NCI-H1694 (cell line): Measurements from ENCODE around the gene STON2.

Source experiments
- DNase-seq: peaks from one replicate; lab custom pipeline; 2025; lab: John Stamatoyannopoulos, UW

The STON2 gene

DNA sequence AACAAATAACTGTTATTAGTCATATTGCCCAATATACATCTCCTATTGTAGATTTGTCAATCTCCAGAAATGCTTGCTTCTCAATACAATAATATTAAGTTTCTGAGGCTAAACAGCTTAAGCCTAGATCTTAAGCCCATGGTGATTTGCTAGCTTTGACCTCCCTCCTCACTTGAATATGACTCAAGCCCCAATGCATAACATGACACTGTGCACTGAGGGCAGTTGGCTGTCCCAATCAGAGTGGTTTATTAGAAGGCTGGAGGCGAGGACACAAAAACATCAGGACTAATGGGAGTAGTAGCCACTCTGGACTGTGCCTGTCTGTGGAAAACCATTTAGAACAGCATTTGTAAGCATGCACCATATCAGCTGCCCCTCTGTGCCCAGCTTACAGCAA, 98.3 kb downstream of the STON2 start:
- DNase-seq: no peak

DNA sequence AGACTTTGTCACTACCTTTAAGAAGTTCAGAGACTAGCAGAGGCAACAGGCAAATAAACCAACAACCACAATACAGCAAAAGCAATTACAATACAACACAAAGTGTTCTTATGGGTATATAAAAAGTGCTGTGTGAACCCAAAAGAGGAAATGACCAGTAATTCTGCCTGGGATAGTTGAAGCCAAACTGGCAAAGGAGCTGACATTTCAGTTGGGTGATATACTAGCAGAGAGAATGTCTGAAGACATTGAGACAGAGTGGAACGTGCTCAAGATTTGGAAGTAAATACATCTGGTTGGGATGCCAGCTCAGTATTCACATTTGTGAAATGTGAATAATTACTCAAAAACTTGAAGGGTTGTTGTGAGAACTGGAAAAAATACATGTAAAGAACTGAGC, 98.8 kb downstream of the STON2 start:
- DNase-seq: no peak

DNA sequence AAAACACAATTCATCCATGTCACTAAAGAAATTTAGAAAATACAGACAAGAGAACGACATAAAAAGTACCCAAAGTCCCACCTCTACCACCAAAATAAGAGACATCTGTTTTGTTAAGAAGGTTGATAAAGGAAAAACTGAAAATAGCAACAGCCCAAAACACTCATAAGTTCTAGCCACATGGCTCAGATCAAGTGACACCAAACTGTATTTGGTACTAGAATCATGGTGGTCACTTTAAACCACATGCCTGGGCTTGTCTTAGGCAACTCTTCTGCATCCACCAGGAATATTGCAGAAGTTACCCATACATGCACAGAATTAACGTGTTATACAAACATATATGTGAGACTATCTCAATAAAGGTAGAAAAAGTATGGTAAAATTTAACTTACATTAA, 101.2 kb downstream of the STON2 start:
- no peak for DNase-seq

DNA sequence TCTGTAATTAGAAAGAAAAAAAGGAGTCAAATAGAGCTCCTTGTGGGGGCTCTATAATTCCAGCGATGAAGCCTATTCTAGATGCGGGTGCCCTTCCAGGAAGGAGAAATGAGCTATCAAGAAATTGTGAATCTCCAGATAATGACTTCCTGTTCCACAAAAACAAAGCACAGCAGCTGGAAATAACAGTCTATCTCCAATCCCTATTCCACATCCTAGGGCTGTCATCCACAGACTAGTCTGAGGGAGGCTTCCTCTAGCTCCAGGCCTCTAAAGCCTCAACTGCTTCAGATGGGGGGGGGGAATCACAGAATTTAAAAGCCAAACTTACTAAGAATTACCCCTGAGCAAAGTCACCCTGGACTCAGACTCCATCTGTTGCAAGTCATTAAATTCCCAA, 102.0 kb downstream of the STON2 start:
- no peak for DNase-seq

DNA sequence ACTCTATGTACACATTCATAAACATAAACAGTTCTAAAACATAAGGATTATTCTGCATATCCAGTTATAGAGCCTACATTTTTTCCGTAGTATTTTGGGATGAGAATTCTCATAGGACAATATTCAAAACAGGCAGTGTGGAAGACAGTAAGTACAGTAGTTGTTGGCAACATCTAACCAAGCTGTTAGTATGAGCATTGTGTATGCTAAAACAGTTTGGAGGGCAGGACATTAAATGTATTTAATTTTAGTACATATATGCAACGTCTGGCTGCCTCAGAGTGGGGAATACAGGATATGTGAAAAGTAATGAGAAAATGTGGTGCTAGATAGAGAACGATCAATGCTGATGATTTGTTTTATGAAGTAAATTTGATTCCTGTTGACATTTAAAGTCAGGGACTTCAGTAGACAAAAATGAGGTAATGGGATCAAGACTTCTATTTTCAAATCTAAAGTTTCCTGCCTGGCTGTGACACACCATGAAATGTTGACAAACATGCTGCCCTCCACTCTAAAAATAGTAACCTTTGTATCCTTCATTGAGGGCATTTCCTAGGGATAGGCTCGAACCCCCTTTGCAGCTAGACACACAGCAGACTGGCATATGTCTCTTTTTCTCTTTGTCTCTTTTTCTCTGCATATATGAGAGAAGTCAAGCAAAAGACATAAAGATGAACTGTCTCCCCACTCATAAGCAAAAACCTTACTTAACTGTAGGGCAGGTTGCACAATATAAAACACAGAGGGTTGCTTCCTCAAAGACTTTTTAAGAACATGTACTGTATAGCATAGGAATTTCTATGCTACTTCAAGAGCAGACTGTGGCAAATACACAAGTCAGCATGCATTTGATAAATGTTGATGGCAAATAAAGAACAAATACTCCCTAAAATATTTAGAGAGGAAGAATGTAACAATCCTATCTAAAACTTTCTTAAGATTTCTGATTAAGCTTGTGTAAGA, 103.9 kb downstream of the STON2 start:
- DNase-seq: no peak

DNA sequence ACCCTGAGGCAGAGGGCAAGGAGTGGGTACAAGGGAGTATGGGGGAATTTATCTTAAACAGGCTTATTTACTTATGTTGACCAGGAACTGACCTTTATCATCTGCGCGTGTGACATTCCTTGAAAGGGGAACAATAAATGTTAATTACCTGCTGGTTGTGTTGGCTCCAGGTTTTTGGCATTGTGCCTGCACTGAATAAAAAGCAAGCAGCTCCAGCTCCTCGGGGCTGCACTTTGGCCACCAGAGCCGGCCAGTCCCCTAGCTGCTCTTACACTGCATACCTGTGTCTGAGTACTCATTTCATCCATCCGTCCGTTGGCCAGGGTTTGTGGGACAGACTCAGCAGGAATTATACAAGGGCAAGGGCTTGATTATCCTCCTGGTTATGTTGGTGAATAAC, 110.6 kb downstream of the STON2 start:
- no peak for DNase-seq

DNA sequence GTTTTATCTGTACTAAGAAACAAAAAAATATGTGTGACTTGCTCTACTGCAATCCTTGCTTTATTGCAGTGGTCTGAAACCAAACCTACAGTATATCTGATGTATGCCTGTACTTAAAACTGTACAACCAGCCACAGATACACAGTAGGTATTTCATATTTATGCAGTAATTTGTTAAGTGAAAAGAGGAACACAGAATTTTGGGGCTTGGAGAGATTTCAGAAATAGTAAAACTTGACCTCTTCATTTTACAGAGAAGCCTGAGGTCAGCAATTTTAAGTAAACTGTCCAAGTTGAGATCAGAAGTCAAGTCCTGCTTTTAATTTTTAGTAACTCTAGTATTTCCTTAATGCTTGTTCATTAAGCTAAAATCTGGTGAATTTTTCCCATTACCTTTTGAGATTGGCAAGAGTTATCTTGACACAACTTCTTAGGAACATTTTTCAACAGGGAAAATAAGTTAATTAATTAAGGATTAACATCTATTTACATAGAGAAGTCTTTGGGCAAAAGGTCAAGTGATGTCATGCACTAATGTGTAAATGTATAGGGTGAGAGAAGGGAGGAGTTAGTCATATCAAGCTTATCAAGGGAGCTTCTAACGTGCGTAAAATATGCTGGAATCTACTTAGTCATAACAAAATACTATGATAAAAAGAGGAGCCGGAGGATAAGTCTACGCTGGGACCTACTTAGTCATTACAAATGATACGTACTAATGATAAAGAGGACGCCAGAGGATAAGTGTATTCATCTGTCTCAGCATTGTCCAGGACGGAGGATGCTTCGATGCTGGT, 113.4 kb downstream of the STON2 start:
- no peak for DNase-seq

DNA sequence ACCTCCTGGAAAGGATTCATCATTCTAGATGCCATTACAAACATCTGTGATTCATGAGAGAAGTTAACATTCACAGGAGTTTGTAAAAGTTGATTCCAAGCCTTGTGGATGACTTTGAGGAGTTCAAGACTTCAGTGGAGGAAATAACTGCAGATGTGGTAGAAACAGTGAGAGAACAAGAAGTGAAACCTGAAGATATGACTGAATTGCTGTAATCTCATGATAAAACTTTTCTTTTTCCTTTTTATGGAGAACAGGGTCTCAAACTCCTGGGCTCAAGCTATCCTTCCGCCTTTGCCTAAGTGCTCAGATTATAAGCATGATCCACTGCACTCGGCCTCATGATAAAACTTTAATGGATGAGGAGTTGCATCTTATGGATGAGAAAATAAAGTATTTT, 114.9 kb downstream of the STON2 start:
- DNase-seq: no peak

DNA sequence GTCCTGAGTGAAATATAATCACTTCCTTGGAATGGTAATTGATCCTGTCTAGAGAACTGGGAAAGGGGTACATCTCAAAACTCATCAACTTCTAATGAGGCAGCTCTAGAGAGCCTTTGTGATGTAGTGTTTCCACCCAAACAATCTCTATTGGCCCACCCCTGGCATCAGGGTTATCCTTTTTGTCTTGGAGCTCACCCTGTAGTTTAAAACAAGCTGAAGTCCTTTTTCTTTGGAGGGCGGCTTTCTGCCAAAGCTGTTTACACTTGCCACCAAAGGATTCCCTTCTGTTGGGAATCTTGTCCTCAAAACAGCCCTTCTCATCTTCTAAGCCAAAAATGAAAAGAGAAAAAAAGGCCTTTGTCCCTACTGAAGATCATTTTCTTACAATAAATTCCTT, 118.8 kb downstream of the STON2 start:
- DNase-seq: no peak

DNA sequence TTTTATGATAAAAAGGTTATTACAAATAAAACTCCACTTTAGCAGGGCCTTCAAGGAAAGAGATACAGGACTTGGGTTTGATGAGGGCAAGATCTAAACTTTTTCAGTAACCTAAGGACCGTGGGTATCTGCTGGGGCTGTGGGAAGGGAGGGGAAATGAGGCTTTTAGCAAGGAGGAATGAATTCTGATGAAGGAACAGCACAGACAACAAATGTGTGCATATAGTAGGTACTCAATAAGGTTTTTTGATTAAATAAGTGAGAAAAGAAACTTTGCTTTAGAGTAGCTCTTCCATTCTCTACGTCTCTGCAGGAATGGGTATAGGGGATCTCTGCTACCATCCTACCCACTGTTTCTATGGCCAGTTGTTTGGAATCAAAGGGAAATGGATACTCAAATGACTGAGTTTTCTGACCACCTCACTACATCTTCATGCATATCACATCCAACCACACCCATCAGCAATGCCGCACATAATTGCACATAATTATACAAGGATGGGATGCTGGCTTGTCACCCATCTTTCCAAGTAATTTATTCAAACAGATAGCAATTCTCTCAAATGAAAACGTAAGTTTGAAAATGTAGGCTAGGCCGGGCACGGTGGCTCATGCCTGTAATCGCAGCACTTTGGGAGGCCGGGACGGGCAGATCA, 119.9 kb downstream of the STON2 start:
- DNase-seq: no peak

DNA sequence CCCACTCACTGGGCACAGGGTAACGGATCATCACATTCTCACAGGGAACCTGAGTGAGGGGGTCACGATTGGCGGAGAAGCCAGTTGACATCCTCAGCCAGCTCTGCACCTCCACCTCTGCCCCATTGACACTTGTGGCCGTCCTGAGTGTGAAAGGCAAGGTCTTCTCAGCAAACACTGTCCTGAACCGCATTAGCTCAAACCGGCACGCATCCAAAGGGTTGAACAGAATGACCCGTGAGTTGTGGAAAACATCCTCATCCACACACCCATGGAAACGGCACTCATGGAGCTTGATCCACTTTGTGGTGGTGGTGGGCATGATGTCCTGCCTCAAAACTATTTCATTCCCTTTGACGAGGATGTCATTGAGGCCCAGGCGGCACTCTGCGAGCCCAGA, 123.0 kb downstream of the STON2 start:
- DNase-seq: no peak

DNA sequence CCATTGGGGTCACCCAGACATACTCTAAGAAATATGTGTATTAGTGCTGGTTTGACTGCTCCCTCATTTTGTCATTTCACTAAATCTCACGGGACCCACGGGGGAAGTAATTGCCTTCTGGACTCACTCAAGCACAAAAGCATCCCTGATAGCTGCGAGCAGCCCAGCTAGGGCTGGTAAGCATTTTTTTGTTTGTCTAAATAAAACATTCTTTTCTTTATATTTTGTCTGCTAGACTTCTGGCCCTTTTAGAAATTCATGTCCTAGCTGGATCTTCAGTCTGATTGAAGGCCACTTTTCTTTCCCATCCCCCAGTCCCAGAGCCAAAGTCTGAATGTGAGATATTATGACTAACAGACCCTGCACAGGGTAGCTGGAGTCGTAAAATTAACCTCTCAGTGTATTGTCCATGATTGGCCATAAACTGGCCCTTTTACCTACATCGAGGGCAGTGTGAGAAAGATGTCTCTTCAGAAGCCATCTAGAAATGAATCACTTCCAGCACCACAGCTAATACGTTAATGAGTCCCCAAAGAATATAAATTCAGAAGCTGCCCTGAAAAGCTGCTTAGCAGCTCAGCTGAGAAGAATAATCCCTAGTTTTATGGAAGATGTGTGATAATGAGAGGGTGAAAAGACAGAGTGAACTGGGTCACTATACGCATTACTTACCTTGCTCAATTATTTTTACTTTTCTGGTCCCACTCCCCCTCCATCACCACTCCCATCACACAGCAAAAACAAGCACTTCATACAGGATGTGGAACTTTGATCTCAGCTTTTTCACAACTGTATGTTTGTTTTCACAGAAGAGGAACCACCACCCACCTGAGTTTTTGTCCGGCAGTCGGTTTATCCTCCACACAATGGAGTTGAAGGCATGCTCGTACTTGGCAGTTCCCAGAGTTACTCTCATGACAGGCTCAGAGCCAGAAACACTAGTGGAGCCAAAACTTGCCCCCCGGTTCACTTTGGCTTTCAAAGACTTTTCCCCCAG, 123.8 kb downstream of the STON2 start:
- peak; percentile 79 for DNase-seq

DNA sequence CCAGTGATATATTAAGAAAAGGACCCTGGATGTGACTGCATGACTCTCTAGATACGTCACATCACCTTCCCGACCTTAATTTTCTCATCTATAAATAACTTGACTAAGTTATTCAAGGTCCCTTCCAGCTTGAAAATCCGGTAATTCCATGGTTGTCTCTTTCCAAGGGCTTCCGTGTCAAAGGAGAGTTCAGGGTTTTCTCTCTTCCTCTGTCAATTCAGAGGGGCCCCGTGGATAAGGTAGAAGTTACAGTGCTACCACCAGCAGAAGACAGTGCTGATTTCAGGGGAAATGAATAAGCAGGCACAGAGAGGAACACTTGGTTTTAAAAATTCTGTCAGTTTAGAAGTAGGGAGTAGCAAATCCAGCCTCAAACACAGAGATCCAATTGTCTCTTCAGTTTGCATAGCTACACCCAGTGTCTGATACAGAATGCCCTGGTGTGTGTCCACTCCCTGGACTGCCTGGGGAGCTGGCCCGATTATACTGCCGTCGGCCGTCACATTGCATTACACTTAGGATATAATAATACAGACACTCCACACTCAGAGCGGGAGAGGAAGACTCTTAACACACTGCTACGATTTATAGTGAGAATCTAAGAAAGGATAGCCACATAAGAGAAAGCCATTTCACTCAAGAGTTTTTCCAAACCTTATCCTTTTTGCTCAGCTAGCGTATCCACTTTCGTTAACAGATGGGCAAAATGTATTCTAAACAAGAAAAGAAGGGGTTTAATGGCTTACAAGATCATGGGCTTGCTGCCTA, 124.6 kb downstream of the STON2 start:
- DNase-seq: no peak

DNA sequence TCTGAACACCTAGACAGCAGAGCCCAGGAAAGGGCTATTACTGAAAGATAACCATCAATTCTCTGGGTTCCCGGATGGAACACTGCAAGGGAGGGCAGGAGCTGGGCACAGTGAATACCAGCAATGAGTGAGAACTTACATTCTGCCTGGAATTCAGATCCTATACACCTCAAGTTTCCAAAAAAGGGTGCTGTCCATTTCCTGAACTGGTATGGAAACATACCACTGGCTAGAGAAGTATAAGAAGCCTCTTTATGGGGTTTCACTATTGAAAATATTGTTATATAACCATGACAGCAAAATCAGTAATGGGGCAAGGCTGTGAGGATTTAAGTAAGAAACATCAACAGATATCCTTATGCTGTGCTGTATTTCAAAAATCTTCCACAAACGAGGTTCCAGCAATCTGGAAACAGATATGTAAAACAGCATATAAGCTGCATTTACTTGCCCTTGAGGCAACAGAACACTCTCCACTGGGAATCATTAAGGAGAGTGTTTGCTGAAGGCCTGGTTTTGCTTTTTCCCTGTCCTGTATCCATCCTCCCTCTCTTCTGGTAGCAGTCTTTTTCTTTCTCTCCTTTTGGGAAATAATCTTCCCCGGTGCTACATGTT, 126.1 kb downstream of the STON2 start:
- no peak for DNase-seq

DNA sequence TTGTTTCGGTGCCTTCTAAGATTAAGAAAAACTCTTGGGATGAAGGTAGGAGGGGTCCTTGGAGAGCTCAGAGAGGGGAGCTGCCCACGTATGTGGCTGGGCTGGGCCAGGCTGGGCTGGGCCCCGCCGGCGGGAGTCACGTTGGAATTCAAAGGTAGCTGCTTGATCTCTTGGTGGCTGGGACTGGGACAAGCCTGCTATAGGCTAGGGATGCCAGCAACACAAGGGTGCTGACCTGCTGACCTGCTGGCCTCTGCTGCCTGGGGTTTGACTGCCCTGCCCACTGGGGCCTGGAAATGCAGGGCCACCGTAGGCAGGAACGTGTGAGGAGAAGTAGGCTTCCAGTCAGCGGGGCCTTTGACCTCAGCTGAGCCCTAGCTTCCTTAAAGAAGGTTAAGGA, 126.6 kb downstream of the STON2 start:
- DNase-seq: no peak

DNA sequence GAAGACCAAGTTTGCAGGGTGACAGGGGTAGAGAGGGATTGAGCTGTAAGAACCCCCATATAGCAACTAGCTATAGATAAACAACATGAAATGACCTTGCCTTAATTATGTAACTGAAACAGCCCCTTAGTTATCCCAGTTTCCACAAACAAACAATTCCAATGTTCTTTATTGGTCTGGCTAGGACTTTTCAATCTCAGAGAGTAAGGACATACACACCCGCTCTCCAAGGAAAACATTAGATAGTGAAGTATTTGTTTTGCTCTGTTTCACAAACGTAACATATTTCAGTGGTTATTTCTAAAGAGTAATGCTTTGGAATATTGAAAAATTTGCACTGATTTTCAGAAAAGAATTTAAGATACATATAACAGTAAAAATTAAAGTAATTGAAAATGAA, 127.8 kb downstream of the STON2 start:
- no peak for DNase-seq

DNA sequence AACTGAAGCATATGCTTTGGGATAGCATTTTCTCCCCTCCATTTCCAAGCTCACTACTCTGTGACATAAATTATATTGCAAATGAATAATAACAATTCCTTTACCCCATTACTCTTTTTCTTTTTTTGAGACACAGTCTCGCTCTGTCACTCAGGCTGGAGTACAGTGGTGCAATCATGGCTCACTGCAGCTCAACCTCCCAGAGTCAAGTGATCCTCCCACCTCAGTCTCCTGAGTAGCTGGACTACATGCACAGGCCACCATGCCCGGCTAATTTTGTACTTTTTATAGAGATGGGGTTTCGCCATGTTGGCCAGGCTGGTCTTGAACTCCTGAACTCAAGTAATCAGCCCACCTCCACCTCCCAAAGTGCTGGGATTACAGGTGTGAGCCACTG, 130.1 kb downstream of the STON2 start:
- DNase-seq: no peak

DNA sequence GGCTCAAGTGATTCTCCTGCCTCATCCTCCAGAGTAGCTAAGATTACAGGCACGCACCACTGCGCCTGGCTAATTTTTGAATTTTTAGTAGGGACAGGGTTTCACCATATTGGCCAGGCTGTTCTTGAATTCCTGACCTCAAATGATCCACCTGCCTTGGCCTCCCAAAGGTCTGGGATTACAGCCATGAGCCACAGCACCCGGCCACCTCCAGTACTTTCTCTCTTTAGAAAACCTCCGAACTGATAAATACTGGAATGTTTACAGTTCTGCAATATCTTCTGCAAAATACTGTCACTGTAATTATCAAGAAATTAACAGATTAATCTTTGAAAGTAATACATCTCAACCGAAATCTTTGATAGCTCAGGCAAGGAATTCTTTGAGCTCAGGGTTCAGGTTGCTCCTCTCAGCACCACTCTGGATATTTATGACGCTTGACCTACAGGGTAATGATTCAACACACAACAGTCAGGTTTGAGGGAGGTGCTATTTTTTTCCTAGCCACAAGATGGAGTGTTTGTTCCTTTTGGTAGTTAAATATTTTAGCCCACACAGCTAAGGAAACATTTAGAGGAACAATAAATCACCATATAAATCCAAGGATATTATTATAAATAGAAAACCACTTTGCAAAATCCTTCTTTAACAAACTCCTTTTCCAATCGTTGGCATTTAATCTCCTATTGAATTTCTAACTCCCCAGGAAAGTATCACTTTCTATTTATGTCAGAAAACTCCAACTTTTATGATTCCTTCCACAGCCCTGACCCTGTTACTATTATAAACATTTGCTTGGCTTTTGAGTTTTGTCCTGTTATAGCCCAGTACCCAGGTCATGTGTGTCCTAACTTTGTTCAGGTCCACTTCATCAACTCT, 130.8 kb downstream of the STON2 start:
- DNase-seq: peak; percentile 89

DNA sequence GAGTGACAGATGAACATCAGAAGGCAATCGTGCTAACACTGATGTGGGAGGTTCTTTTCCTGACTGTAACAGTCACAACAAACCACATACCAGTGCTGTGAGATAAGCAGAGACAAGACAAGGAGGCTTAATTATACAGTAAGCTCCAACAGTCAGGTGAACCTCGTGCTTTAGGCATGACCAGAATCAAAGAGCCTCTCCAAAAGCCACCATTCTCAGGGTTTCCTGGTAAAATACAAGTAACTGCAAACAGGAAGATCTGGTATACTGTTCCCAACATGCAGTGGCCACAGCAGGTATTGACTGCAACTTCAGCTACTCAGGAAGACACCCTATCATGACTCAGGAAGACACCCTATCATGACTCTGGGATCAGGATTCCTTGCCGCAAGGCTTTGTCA, 132.1 kb downstream of the STON2 start:
- DNase-seq: no peak
